ENCODE results near the gene DNAJB13. TPM values are rescaled to one million over a fixed set of nuclear protein-coding genes. Genes with fewer than 3 reads are reported as not detected.

DNAJB13 gene
- total RNA-seq, 1 donor from 2014 or later = not detected

- Histone ChIP-seq H3K4me1 (no peaks in the 10 kb centered on the region), H3K36me3 (peaks cover 17 to 38% of the 10 kb centered on the region in 2 donors), H3K27me3 (no peaks in the 10 kb centered on the region), H3K4me3 (no peak overlapping the region), H3K27ac (no peak overlapping the region), H3K9me3 (no peaks in the 10 kb centered on the region)
- no peak for TF ChIP-seq CTCF (IDR thresholded peaks at IDR 0.05)
- intact Hi-C loops (cut with DNase I) = no loop called here
- DNase-seq (ENCODE audit: low spot score in 2 of 2) = no peak
These were observed 24.6 kb downstream of the DNAJB13 start for GRCh38 chr11:73975479-73975757.

- Histone ChIP-seq H3K4me1 (no peaks in the 10 kb centered on the region), H3K27me3 (no peaks in the 10 kb centered on the region), H3K4me3 (no peak overlapping the region), H3K9me3 (no peaks in the 10 kb centered on the region), H3K27ac (no peak overlapping the region), H3K36me3 (peaks cover 17 to 38% of the 10 kb centered on the region in 2 donors)
- intact Hi-C loops (cut with DNase I) = no loop called here
- no peak for DNase-seq (ENCODE audit: low spot score in 2 of 2)
- no peak for TF ChIP-seq CTCF (IDR thresholded peaks at IDR 0.05)
These were observed 25.8 kb downstream of the DNAJB13 start for GRCh38 chr11:73976451-73977151.

GRCh38 chr11:73977856-73978519 is 27.2 kb downstream of the DNAJB13 start:
- no peak overlapping the region for H3K4me3 ChIP-seq
- H3K27ac ChIP-seq = no peak overlapping the region
- no peaks in the 10 kb centered on the region for H3K9me3 ChIP-seq
- DNase-seq (ENCODE audit: low spot score in 2 of 2) = no peak
- no peaks in the 10 kb centered on the region for H3K27me3 ChIP-seq
- intact Hi-C loops (cut with DNase I) = no loop called here
- H3K36me3 ChIP-seq = peaks cover 17 to 38% of the 10 kb centered on the region in 2 donors
- no peak for TF ChIP-seq CTCF (IDR thresholded peaks at IDR 0.05)
- H3K4me1 ChIP-seq = peaks cover 0 to 4% of the 10 kb centered on the region in 2 donors

GRCh38 chr11:73978576-73979086 is 27.8 kb downstream of the DNAJB13 start:
- intact Hi-C loops (cut with DNase I) = no loop called here
- Histone ChIP-seq H3K4me3 (no peak overlapping the region), H3K27me3 (no peaks in the 10 kb centered on the region), H3K27ac (no peak overlapping the region), H3K36me3 (peaks cover 17 to 38% of the 10 kb centered on the region in 2 donors), H3K4me1 (peaks cover 0 to 4% of the 10 kb centered on the region in 2 donors), H3K9me3 (no peaks in the 10 kb centered on the region)
- TF ChIP-seq CTCF (IDR thresholded peaks at IDR 0.05) = no peak
- no peak for DNase-seq (ENCODE audit: low spot score in 2 of 2)

GRCh38 chr11:73980001-73980961 is 29.5 kb downstream of the DNAJB13 start:
- H3K36me3 ChIP-seq = peaks cover 17 to 30% of the 10 kb centered on the region in 2 donors
- intact Hi-C loops (cut with DNase I) = loop anchor here (5.0 kb wide), 1 partner anchor 383 kb away; the partner anchor contains the start of gene FAM168A
- H3K9me3 ChIP-seq = no peaks in the 10 kb centered on the region
- H3K27ac ChIP-seq = peak overlapping the region in 1 of 2 donors; percentile 84
- no peak overlapping the region for H3K4me3 ChIP-seq
- TF ChIP-seq CTCF (IDR thresholded peaks at IDR 0.05) = no peak
- DNase-seq (ENCODE audit: low spot score in 2 of 2) = peak; percentile 18 to 73
- no peaks in the 10 kb centered on the region for H3K27me3 ChIP-seq
- H3K4me1 ChIP-seq = peaks cover 5 to 15% of the 10 kb centered on the region in 2 donors

Data from ascending aorta (tissue), 2 donors.